ENCODE measurements around the gene OR9A2.

DNA sequence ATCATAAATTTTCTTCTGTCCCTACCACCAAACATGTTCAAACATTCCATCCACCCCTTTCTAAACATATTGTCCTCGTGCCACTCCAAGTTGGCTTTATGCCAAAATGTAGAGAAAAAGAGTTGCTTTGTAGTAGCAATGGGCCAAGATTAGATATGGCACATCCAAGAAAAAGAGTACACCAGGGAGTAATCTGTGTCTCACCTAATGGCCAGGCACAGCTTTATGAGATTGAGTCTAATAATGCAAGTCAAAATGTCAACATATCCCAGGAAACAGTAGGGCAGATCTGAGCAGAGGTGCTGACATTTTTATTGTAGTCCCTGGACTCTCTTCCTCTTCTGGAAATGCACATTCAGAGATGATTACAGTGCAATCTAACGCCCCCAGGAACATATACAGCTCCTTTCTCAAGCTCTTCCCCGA is 19.5 kb upstream of the OR9A2 start:
- TF ChIP-seq CTCF (IDR thresholded peaks at IDR 0.05; ENCODE audit: insufficient read depth, low read depth, low read length): no peak
- no peak for TF ChIP-seq EZH2 (IDR thresholded peaks at IDR 0.05; ENCODE audit: insufficient read depth, low read length)
